HG02759 (cell line): ENCODE data around the gene FAM13B.
"Not testable (repeated sequence)": the region's sequence is repeated elsewhere in the genome, so short reads cannot be mapped to it uniquely, and the experiment has no call there.

Source experiments
- ATAC-seq: cut with Tn5 transposase; IDR thresholded peaks from one replicate; pipeline ENCODE4 v1.9.1; 2021; ENCODE audit warnings: mild to moderate bottlenecking, moderate library complexity; ENCODE audit not compliant: unreplicated experiment

Gene FAM13B

DNA sequence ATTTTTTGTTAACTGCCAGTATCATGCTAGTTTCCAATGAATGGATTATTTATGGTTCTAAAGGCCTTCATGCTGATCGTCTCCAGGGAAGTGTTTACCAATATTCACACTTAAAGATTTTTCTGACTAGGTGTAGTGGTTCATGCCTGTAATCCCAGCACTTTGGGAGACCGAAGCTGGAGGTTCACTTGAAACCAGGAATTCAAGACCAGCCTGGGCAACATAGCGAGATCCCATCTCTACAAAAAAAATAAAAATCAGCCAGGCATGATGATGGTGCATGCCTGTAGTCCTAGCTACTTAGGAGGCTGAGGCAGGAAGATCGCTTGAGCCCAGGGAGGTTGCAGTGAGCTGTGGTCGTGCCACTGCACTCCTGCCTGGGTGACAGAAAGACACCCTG, 43.5 kb downstream of the FAM13B start:
- no peak for ATAC-seq

- ATAC-seq, result no peak
Observed at GRCh38 chr5:137975208-137975607, 57.7 kb downstream of the FAM13B start.

- not testable (repeated sequence) for ATAC-seq
Observed at GRCh38 chr5:137970384-137970783, 62.5 kb downstream of the FAM13B start.

GRCh38 chr5:137960819-137961218, 72.1 kb downstream of the FAM13B start:
- no peak for ATAC-seq

DNA sequence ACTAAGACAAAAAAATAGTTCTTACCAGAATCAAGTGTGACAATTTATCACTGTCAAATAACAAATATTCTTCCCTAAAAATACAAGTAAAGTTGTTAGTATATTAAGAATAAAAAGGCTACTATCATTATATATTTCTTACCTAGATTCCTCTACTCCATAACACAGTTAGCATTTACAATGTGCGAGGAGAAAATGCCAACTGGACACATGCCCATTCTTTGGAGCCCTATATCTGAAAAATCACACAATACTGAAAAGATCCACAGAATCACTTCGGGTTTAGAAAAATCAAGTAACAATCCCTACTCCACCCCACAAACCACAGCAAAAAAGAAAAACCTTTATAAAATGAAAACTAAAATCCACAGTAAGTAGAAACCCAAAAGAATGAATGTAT, 72.7 kb downstream of the FAM13B start:
- no peak for ATAC-seq

DNA sequence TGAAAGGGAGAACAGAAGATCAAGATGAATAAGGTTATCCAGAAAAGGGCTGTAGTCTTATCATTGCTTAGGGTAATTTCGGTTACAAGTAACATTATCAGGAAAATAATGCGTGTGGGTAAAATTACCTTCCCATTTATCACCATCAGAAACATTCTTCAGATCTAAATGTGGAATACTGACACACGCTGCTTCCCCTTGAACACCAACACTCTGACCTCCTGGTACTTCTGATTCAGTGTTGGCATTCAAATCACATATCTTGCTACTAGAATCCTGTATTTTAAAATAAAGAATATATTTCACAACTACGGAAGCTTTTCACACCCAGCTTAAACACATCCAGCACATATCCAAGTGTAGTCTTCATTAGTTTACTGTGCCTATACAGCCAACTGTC, 73.4 kb downstream of the FAM13B start:
- no peak for ATAC-seq

GRCh38 chr5:137957948-137958347, 74.9 kb downstream of the FAM13B start:
- ATAC-seq, result no peak

DNA sequence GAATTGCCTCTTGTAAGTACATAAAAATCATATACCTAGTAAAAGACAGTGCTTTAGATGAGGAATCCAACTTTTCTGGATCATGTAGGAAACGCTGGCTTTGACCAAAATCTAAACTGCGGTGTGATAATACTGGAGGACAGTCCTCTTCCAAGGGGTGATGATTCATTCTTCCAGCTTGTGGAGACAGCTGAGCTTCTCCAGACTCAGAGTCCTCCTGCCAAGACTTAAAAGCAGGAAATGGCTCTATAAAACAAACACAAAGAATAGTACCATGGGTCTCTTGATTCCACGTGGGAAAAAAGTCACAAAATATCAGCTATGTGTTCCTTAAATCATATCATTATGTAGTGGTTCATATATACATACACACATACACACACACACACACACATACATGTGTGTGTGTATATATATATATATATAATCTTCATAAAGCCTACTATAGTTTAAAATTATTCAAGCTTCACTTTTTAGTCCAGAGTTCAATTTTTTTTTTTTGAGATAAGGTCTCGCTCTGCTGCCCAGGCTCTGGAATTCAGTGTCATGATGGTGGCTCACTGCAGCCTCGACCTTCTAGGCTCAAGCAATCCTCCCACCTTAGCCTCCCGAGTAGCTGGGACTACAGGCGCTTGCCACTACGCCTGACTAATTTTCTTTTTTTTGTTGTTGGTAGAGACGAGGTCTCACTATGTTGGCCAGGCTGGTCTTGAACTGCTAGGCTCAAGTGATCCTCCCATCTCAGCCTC, 78.6 kb downstream of the FAM13B start:
- ATAC-seq, result no peak

DNA sequence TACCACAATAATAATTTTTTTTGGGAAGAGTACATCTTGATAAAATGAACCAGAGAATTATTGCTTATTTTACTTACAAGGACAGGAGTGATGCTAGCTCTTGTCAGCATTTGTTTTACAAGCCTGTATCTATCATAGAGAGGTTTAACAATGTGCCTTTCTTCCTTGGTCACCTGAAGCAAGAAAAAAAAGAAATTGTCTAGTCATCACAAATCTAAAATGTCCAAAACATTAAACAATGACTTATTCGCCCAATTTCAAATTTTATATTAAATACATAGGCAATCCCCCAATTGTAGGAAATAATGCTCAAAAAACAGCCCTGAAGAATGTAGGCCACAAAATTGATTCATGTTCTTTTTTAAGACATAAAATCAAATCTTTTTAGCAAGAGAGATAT, 87.1 kb downstream of the FAM13B start:
- no peak for ATAC-seq

GRCh38 chr5:137944280-137944679, 88.6 kb downstream of the FAM13B start:
- not testable (repeated sequence) for ATAC-seq

GRCh38 chr5:137939331-137939730, 93.5 kb downstream of the FAM13B start:
- no peak for ATAC-seq

DNA sequence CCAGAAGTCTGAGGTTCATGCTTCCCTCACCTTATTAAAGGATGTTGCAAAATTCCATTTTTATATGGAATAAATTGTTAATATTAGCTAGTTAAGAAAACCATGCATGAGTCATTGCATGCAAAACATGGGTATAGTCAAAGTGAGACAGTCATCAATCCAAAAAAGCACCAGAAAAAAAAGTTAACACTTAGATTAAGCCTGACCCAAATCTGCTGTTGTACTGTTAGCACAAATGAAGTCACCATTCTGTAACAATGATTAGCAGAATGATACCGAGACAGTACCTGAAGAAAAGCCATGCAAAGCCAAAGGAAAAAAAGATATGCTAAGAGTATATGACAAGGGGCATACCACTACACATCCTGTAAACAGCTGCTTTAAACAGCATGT, 94.1 kb downstream of the FAM13B start:
- ATAC-seq, result peak; percentile 52

GRCh38 chr5:137937994-137938750, 94.7 kb downstream of the FAM13B start:
- ATAC-seq, result no peak

DNA sequence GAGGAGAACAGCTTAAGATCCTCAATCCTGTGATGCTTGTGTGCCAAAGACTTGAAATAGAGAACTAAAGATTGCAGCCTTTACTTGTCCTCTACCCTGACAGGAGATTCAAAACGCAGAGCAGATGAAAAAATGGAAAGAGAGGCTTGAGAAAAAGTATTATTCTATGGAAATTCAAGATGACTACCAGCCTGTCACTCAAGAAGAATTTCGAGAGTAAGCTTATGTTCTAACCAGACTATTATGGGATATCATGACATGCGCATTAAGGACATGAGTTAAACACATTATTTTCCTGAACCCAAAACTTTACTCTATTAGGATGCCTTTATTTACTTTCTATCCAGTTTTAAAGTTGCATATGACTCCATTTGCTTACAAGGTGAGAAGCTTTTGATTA, 97.2 kb downstream of the FAM13B start:
- ATAC-seq, result no peak

- ATAC-seq, result peak; percentile 72
Observed at GRCh38 chr5:137935190-137935589, 97.7 kb downstream of the FAM13B start.

DNA sequence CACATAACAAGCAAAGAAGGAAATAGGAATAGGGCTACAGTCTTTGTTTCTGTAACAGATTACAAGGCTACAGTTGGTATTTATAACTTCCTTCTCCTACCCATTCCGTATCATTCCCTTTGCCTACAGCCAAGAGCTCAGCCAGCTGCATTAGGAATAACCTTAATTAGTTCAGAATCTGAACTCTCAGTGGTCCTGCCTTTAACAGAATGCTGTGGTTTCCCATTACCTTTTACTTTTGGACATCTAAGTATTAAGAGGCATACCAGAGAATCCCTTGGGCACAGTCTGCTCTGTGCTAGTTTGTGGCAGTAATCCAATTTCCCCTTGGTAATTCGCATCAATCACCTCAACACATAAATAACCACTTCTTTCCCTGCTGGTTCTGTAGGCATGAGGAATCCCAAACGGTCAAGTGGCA, 99.4 kb downstream of the FAM13B start:
- ATAC-seq, result no peak

DNA sequence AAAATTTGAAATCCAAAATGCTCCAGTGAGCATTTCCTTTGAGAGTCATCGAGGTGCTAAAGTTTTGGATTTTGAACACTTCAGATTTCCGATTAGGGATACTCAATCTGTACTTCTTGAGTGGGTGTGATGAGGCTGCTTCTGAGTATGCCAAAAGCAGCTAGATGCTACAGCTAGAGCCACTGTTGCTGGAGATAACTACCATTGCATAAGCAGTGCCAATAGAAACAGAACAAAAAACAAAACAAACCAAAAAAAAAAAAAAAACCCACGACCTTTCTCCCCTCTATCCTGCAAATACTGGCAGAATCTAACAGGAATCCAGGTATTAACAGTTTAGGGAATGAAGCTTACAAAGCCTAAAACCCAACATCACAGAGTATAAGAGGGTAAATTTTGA, 100.1 kb downstream of the FAM13B start:
- no peak for ATAC-seq

DNA sequence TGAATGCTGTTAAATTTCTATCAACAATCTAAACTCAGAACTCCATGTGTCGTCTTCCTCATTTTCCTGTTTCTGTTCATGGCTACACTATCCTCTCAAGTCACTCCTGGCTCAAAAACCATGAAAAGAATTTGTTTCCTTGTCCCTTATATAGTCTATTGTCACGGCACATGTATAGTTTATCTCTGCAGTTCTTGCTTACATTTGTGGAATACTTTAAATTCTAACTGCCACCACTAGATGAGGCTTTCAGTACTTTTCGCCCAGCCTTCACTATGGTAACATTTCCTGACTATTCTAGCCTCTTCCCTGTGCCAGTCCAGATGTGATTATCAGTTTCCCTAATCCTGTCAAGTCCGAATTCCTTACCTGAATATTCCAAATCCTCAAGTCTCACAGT, 109.0 kb downstream of the FAM13B start:
- ATAC-seq, result no peak

DNA sequence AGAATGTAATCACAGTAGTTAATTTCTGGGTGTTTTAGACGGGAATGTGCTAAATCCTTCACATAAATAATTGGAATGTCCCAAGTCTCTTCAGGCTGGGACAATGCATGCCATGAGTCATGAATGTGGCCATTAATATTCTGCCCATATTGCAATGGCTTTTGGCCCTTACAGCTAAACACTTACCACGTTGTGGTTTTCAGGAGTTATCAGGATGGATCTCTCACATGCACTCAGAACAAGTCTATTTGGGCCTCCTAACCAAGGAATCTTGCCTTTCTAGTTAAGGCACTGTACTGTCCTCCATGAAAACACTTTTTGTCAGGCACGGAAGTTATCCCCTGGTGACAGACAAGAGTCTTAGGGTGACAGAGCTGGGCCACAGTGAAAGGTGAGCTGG, 110.9 kb downstream of the FAM13B start:
- ATAC-seq, result no peak

- no peak for ATAC-seq
Observed at GRCh38 chr5:137916923-137917322, 116.0 kb downstream of the FAM13B start.

- ATAC-seq, result no peak
Observed at GRCh38 chr5:137914758-137915157, 118.1 kb downstream of the FAM13B start.

- no peak for ATAC-seq
Observed at GRCh38 chr5:137902408-137903133, 130.3 kb downstream of the FAM13B start.
